Daoy (cell line): ENCODE measurements around the gene TCF23. TPM values are rescaled to one million over a fixed set of nuclear protein-coding genes. Genes with fewer than 3 reads are reported as not detected.
"Not testable (repeated sequence)": the region's sequence is repeated elsewhere in the genome, so short reads cannot be mapped to it uniquely, and the experiment has no call there.

Experiments
- DNase-seq: peaks from one replicate; pipeline ENCODE4 v3.0.0-alpha.2; 2015; ENCODE audit warnings: low read depth
- total RNA-seq: library from RNA; depleted of rRNA; stranded (reverse); fragments of >200 nt; shearing (Covaris generic); gene quantifications from 2 replicates; pipeline ENCODE4 v1.2.3, GENCODE V29; 2014

TCF23 gene
- total RNA-seq, 1 experiment from 2014 or later = not detected

DNA sequence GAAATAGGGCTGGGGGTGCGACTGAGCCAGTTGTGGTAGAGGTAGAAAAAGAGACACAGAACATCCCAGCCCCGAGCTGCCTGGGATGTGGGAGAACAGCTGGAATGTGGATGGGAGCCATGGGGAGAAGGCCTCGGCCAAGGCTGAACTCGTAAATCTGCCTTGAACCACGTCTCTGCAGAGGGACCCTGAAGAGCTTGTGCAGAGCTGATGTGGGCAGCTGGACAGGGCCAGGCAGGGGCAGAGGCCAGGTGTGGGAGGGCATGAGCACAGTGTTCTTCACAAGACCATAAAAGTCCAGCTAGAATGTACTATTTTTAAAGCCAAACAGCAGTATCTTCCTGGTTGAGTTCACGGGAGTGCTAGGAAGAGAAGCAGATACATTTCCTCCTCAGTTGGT lies 5.7 kb downstream of the TCF23 start:
- no peak for DNase-seq

DNA sequence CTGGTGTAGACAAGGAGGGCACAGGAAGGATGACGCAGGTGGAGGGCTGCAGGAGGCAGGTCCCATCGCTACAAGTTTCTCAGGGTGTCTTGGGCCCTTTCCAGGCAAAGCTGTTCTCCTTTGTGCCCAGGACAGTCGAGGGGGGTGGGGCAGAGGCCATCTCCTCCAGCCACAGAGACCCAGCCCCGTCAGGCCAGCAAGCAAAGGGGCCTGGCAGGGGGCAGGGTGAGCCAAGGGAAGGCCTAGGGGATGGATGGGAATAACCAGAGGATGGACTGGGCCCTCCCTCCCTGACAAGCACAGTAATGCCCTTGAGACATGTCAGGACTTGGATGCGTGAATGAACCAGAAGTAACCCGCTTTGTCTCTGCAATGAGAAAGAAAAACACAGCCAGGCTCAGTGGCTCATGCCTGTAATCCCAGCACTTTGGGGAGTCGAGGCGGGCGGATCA lies 6.3 kb downstream of the TCF23 start:
- no peak for DNase-seq

DNA sequence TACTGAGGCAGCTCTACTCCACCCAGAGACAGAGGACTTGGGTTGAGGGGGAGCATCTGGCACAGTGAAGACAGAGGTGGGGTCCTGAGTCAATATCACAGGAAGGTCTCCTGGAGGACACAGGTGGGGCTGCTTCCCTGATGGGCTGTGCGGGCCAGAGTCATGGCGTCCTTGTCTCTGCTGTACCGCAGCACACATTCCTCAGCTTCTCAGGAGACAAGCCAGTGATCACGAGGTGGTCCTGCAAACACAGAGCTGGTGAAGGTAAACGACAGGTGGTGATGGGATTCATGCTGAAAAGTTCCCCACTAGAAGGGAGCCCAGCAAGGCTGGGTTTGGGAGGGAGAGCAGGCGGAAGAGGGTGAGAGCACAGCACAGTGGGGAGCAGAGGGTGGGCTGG lies 9.7 kb downstream of the TCF23 start:
- DNase-seq = no peak

GRCh38 chr2:27159271-27159670 lies 10.5 kb downstream of the TCF23 start:
- no peak for DNase-seq

DNA sequence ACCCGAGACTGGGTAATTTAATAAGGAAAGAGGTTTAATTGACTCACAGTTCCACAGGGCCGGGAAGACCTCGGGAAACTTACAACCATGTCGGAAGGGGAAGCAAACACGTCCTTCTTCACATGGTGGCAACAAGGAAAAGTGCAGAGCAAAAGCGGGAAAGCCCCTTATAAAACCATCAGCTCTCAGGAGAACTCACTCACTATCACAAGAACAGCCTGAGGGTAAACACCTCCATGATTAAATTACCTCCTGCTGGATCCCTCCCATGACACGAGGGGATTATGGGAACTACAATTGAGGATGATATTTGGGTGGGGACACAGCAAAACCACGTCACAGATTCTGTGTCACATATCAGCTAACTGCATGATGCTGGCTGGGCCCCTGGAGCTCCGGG lies 11.4 kb downstream of the TCF23 start:
- no peak for DNase-seq

- peak; percentile 76 for DNase-seq
Measured at GRCh38 chr2:27162151-27163121, 13.6 kb downstream of the TCF23 start.

DNA sequence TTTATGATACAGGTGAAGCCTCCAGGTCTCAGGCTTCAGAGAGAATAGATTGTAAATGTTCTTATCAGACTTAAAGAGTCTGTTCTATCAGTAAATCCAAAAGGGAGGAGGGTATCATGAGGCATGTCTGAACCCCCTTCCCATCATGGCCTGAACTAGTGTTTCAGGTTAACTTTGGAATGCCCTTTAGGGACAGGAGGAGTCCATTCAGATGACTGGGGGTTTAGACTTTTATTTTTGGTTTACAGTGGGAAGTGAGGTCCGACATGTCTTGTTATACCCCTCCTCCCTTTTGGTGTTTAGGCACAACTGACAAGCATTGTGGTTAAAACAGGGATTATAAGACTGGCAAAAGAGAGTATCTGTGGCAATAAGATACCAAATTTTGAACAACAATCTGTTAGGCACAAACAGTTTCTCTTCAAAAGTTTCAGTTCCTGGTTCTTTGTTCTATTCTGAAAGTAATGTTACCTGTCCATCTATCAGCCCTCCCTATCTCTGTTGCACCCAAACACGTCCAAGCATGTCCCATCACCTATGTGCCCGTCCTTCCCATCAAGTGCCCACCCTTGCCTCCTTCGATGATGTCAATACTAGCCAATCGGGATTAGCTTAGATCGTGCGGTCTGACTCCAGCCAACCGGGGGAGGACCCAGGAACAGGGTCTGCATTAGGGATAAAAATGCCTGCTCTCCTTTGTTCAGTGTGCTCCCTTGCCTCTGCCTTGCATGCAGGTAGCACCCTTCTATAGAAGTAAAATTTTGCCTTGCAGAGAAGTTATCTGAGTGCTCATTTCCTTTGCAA lies 16.4 kb downstream of the TCF23 start:
- no peak for DNase-seq

- DNase-seq = no peak
Measured at GRCh38 chr2:27170581-27171337, 22.0 kb downstream of the TCF23 start.

- DNase-seq = no peak
Measured at GRCh38 chr2:27171351-27171848, 22.6 kb downstream of the TCF23 start.

DNA sequence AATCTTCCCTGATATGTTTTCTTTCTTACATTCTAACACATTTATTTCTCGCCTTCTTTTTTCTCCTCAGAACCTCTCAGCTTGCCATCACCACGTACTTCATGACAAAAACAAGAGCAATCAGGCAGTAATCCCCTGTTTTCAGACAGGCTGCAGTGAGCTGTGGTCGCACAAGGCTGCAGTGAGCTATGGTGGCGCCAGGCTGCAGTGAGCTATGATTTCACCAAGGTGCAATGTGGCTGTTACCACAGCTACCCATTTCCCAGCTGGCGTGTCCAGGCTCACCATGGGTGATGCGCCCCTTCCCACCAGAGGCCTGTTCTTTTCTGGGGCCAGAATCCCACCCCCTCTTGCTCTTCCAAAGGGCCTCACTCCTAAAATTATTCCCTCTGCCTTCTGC lies 25.8 kb downstream of the TCF23 start:
- DNase-seq = peak; percentile 48

DNA sequence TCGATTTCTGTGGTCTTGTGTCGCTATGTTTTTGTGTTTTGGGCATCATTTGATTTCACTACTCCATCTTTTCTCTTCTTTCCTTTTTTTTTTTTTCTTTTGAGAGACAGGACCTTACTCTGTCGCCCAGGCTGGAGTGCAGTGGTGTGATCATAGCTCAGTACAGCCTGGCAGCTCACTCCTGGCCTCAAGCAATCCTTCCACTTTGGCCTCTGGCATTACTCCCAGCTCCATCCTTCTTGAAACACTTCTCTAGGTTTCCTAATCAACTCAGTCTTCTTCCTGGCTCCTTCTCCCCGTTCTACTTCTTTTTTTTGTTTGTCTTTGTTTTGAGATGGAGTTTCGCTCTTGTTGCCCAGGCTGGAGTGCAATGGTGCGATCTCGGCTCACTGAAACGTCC lies 26.5 kb downstream of the TCF23 start:
- no peak for DNase-seq

- DNase-seq = not testable (repeated sequence)
Measured at GRCh38 chr2:27175781-27176180, 27.0 kb downstream of the TCF23 start.

DNA sequence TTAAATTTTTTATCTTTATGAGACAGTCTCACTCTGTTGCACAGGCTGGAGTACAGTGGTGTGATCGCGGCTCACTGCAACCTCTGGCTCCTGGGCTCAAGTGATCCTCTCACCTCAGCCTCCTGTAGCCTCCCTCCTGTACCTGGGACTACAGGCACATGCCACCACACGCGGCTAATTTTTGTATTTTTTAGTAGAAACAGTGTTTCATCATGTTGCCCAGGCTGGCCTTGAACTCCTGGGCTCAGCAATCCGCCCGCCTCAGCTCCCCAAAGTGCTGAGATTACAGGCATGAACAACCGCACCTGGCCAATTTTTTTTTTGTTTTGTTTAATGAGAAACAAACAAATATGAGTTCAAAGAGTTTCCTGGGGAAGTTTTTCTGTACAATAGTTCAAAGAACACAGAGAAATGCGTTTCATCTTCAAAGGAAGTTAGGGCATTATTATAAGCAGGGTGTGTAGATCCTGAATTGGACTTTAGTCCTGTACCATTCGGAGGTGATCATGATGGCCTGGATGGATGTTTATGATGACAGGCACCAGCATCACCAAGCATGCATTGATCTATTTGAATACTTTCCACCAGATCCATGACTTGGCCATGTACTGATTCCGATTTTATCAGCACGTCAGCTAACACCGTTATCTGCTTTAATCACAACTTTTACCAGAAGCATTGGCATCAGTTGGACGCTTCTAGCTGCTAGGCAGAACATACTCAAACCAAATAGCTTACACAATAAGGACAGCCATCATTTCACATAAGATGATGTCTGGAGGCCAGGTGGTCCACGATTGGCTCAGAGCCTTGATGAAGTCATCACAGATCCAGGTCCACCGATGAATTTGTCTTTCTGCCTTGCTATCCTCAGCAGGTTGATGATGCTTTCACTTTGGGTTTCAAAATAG lies 28.9 kb downstream of the TCF23 start:
- DNase-seq = no peak

GRCh38 chr2:27178469-27178868 lies 29.7 kb downstream of the TCF23 start:
- no peak for DNase-seq

DNA sequence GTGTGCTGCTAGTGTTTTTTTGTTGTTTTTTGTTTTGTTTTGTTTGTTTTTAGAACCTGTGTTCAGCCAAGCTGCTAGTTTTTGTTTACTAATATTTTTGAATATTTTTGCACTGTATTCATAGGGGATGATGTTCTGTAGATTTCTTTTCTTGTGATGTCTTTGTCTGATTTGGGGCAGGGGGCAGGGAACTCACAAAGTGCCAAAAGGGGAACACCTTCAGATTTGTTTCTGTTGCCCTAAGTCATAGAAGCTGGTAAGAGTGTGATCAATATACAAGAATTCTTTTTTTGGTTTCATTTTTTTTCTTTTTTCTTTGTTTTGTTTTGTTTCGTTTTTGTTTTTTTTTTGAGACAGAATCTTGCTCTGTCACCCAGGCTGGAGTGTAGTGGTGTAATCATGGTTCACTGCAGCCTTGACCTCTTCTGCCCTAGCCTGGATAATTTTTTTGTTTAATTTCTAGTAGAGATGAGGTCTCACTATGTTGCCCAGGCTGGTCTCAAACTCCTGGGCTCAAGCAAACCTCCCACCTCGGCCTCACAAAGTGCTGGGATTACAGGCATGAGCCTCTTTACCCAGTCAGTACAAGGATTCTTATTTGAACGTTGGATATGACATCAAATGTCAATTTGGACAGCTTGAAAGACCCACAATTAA lies 30.7 kb downstream of the TCF23 start:
- DNase-seq = no peak

DNA sequence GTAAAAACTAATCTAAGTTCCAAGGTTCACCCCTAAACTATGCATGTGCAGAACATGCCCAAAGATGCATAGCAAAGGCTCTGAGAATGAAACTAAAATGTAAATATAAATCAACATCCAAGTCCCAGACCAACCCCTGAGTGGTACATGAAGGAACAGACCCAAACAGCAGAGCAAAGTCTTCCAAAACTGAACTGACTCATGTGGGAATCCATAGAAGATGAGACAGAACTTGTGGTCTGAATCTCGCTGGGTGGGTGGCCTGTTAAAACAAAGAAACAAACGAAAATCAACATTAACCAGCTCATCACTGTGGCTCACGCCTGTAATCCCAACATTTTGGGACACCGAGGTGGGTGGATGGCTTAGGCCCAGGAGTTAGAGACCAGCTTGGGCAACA lies 33.5 kb downstream of the TCF23 start:
- DNase-seq = peak; percentile 52

GRCh38 chr2:27184115-27184514 lies 35.3 kb downstream of the TCF23 start:
- DNase-seq = no peak

DNA sequence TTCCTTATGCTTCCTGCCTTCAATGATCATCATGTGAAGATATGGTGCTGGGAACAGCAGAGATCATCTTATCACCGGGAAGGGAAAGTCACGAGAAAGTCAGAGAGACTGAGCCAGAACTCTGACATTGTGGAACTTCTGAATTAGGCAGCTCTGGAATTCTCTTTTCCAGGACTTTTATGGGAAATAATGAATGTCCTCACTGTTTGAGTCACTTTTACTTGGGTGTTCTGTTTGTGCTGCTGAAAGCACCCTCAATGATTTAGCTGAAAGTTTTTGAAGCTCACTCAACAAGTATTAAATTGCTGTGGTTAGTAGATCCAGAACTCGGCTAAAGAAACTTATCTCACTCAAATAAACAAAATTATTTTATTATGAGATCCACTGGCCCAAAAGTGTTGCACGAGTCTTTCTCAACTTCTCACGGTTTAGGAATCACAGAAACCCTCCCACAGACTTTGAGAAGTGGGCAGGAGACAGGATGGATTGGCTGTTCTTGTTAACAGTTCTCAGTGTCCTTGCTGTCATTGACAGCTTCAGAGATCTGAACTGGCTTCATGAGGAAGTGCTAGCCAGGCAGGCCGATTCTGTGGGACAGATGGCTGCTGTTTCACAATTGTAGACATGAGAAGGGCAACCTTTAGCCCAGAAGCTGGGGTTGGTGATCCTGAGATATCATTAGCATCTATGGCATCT lies 36.7 kb downstream of the TCF23 start:
- DNase-seq = peak; percentile 15

GRCh38 chr2:27186613-27187345 lies 38.0 kb downstream of the TCF23 start:
- no peak for DNase-seq
